GM21786 (cell line): ENCODE results near the gene SCN7A.
A peak's percentile ranks its signal among the peaks of the same experiment; 100 is the strongest.
"Not testable (repeated sequence)": the region's sequence is repeated elsewhere in the genome, so short reads cannot be mapped to it uniquely, and the experiment has no call there.

Source experiments
- ATAC-seq: cut with Tn5 transposase; IDR thresholded peaks from one replicate; pipeline ENCODE4 v1.9.1; 2021; ENCODE audit not compliant: unreplicated experiment

Gene SCN7A

DNA sequence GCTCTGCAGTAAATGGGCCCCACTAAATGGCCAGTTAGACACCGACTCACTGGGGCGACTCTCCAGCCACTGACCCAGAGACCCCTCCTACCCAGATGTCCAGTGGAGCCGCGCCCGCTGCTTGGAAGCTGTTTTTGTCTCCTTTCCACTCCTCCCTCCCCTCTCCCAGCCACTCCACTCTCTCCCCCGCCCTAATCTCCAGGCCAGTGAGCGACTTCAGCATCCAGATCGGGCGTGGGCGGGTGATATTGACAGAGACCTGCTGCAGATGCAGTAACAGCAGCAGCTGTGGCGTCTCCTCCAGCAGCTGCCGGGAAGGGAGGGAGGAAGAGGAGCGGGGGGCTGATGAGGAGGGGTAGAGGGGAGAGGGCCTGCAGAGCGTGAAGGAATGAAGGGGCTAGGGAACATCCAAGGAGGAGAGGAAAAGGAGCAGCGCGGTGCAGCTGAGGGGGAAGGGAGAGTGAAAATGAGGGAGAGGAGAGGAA lies at the start of gene SCN7A:
SCN7A (minus strand) TSS at position 110 of the 485 bp plus-strand sequence. CDS start 16,553 bp downstream, outside the sequence.
- no peak for ATAC-seq

DNA sequence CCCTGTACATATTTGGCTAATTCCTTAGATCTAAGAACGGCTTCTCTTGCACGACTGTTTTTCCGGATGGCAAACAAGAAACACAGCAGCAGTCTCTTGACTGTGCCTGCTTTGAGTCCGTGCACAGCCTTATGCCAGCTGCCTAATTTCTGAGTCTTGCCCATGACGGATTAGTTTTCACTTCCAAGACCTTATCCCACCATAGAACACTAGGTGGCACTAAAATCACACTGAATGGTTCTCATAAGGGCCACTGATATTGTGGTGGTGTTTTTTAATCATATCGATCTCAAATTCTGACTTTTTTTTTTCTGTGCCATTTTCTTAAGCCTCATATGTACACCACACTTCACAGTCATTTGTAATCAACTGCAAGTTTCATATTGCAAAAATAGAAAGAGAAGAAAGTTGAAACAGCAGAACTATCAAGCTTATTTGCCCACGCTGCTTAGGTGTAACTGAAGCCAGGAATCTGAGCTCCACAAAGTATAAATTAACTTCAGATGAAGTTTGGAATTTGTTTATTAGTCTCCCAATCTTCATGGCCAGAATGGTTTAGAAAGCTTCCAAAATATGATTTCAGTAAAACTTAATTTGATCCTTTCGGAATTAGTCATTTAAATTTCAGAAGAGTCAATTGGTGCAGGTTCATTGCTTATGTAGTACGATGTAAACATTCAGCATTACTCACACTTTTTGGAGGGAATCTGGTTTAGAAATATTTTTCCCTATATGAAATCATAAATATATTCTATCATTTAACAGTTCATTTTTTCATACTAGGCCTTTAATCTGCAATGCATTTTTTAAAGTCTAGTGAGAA lies 45.5 kb upstream of the SCN7A start:
- ATAC-seq = peak; percentile 98

- ATAC-seq = no peak
These were observed 42.1 kb upstream of the SCN7A start for GRCh38 chr2:166536111-166536510.

GRCh38 chr2:166521155-166521554 lies 27.1 kb upstream of the SCN7A start:
- ATAC-seq = no peak

- no peak for ATAC-seq
These were observed 26.6 kb upstream of the SCN7A start for GRCh38 chr2:166520604-166521003.

DNA sequence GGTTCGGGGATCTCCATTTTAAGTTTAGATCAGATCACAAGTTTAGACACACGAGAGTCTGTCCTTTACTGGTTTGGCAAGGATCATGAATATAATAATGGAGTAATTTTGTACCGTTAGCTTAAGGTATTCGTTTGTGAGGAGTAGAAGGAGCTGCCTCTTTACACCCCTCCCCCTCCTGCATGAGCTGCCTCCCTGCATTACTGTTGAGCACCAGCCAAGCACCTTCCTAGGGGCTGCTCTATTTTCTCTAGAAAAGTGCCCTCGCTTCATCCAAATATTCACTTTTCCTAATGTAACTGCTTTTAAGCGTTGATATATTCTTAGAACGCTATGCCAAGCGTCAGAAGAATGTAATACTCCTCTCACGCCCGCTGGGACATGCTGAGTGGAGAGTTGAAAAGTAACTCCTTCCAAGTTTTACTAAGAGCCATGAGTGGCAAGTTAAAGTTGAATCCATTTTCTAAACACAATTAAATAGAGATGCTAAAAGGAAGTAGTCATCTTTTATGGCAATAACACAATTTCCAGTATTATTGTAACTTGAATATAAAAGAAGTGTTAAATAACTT lies 25.4 kb upstream of the SCN7A start:
- ATAC-seq = no peak

GRCh38 chr2:166518634-166519390 lies 24.8 kb upstream of the SCN7A start:
- ATAC-seq = no peak

GRCh38 chr2:166517533-166518061 lies 23.5 kb upstream of the SCN7A start:
- no peak for ATAC-seq

DNA sequence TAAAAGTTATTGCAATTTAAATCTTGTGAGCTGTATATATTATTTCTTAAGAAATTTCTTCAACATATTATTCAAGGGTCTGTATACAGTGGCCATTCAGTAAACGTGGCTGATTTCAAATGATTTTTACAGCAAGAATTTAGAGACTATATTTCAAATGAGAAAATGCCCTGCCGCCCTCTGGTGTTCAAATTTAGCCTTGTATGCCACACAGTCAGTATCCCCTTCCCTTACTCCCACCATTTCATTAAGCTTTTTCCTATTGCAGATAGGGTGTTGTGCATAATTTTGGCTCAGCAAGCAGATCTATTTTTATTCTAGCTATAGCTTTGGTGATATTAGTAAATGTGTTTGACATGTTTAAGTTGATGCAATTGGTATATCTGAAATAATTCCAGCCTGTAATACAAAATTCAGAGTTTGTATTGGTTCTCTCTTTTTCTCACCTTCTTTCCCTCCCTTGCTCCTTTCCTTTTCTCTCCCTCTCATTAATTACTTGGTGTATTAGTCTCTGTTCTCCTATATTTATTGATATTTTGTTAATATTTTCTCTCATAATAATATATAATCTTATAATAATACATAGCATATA lies 22.8 kb upstream of the SCN7A start:
- ATAC-seq = no peak

DNA sequence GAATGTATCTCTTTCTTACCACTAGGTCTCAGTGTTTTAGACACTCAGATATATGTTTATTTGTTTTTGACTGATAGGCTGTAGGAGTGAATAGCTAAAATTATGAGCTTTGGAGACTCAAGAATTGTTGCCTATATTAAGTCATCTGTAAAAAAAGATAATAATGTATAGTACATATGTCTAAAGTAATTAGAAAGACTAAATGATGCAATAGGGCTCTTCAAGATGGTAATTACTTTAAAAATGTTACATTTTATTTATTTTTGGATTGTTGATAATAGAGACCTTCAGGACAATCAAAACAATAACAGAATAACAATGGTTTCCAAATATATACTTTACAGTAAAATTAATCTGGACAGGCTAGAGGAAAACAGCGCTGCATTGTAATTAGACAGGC lies 19.9 kb upstream of the SCN7A start:
- ATAC-seq = no peak

DNA sequence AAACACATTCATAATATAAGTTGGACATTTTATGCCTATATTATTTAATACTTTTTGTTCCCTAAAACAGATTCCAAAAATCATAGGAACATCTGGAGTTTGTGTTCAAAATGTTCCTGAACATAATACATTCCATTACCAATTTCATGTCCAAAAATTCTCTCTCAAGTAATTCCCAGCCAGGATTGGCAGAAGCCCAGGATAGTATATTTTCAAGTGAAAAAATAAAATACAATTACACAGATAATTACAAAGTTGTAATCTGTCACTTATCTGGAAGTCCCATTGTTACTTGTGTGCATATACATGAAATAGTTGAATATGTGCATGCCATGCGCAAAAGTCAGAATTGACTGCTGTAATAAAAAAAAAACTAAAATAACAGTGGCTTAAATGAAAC lies 5.2 kb upstream of the SCN7A start:
- ATAC-seq = no peak

- ATAC-seq = no peak
These were observed 2.6 kb downstream of the SCN7A start for GRCh38 chr2:166491461-166491860.

GRCh38 chr2:166487171-166487570 lies 6.9 kb downstream of the SCN7A start:
- no peak for ATAC-seq

GRCh38 chr2:166485558-166486178 lies 8.4 kb downstream of the SCN7A start:
- no peak for ATAC-seq

DNA sequence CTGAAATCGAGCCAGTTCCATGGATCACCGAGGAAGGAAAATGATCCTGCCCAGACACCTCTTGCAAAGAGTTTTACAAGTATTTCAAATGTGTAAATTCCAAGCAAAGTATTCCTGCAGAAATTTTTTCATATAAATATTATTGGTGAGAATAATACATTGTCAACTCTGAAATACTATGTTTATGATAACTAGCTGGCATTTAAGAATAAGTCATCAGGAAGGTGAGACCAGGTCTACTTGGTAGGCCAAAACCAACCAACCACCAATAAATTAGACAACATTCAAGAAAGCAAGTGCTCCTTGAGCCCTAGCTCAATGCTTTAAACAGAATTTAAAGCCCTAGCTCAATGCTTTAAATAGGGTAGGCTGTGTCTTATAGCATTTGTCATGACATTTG lies 21.7 kb downstream of the SCN7A start:
- no peak for ATAC-seq

DNA sequence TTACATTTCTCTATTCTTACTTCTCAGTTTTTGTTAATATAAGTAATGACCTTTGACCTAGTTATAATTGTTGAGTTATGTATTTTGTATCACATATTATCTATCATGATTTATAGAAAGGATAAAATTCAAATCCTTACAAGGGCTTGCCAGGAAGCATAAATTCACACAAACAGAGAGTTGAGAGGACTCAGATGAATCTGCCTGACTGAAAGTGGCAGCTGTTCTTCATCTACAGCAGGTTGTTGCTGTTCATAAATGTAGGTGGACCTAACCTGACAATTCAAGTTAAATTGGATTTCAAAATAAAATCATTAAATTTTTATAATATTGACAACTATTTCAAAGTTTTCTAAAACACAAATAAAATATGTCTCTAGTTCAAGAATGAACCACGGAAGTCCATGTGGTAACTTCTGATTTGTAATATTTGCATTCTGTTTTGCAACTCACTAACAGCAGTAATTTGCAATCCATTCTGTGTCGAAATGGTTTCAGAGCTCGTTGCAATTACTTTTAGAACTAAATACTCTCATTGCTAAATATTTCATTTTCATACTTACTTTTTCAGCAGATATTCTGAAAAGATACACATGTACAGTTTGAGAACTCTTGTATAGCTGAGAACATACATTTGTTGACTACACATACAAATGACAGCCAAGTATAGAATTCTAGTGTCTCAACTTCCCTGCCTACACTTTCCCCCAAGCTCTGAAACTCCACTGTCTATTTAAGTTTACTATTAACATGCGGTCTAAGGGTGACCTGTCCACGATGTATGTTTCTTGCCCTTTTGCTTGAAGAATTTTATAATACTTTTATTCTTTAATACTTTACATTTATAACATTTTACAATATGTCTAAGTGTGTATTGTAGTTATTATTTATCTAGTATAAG lies 25.7 kb downstream of the SCN7A start:
- no peak for ATAC-seq

DNA sequence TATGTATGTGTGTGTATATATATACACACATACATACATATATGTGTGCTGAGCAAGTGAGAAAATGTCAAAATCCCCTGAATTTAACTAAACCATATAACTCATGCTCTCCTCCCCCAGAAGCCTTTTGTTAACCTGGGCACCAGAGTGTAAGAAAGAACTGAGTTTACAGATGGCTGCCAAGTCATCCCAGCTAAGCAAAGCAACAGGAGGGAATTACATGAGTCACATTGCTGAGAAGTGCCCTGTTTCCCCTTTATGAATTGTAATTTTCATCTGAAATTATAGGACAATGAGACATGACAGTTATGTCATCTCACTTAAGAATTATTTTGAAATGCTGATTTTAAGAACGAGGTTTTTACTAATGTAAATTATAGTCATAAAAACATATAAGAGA lies 29.9 kb downstream of the SCN7A start:
- ATAC-seq = no peak

- no peak for ATAC-seq
These were observed 30.4 kb downstream of the SCN7A start for GRCh38 chr2:166463640-166464039.

GRCh38 chr2:166458674-166459073 lies 35.4 kb downstream of the SCN7A start:
- ATAC-seq = no peak

GRCh38 chr2:166455823-166456222 lies 38.2 kb downstream of the SCN7A start:
- not testable (repeated sequence) for ATAC-seq
